NT2/D1 (cell line): ENCODE measurements around the gene TMEM217.

Source experiments
- YY1 ChIP-seq: IDR thresholded peaks from 2 replicates; pipeline ENCODE4 v1.6.1; 2011; ENCODE audit not compliant: insufficient read length, insufficient read depth
- ZNF274 ChIP-seq: IDR thresholded peaks from 2 replicates; pipeline ENCODE4 v1.6.1; 2011; ENCODE audit warnings: mild to moderate bottlenecking, low read depth, low read length

DNA sequence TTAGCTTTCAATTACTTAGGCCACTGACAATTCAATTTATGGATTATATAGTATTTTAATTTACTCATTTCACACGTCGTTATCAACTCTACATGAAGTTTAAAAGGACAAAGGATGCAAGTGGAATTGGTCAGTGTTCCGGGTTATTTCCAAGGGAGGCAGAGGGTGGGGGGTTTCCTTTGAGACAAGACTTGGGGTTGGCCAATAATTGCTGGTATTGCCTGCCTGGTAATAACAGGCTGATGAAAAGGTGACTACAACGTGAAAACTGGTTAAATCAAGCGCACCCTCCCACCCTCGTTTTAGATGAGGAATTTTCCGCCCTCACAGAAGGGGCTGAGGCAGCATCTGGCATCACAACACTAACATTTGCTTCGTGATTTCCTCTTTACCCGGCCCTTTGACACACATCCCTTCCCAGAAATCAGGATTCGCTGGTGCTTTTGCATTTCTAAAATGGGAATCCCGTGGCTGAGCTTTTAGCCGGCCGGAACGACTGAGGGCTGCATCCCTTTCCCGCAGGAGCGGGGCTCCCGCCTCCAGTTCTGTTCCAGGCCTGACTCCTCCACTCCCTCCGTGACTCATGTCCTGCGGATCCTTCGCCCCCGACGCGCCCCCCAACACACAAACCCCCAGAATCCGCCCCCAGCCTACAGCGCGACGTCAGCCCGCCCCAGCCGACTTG lies 89.0 kb downstream of the TMEM217 start:
- TF ChIP-seq YY1 (no peak), ZNF274 (no peak)
